Gastroesophageal sphincter (tissue), 4 donors: ENCODE results near the gene ENTHD1. TPM values are rescaled to one million over a fixed set of nuclear protein-coding genes. Genes with fewer than 3 reads are reported as not detected.
"Not testable (repeated sequence)": the region's sequence is repeated elsewhere in the genome, so short reads cannot be mapped to it uniquely, and the experiment has no call there.

Experiments
- ATAC-seq: fragments of 150-250 bp; one replicate; pipeline ENCODE4 v1.9.1; 2016; ENCODE audit warnings: mild to moderate bottlenecking, moderate library complexity
- H3K27ac ChIP-seq, 4 donors: fragments of 200-600 bp; sonication (generic) in 3 of 4; 1 replicate in 3 of 4; 2 replicates in 1 of 4; pipeline ENCODE4 v1.5.1; 2016 to 2019
- H3K27me3 ChIP-seq: fragments of 200-600 bp; sonication (generic); one replicate; pipeline ENCODE4 v1.5.1; 2019
- H3K36me3 ChIP-seq, 2 donors: fragments of 200-600 bp; sonication (generic); one replicate each; pipeline ENCODE4 v1.5.1; 2019; ENCODE audit warnings: control low read depth in 1 of 2
- H3K4me1 ChIP-seq, 3 donors: fragments of 200-600 bp; sonication (generic); 1 replicate in 2 of 3; 2 replicates in 1 of 3; pipeline ENCODE4 v1.5.1; 2016 to 2019; ENCODE audit warnings: control low read depth in 2 of 3
- H3K4me3 ChIP-seq, 2 donors: fragments of 200-600 bp; sonication (generic); one replicate each; pipeline ENCODE4 v1.5.1; 2019; ENCODE audit warnings: mild to moderate bottlenecking in 1 of 2, moderate library complexity in 1 of 2
- H3K9me3 ChIP-seq, 3 donors: fragments of 200-600 bp; sonication (generic); one replicate each; pipeline ENCODE4 v1.5.1; 2017 to 2019; ENCODE audit warnings: control low read depth in 2 of 3
- EP300 ChIP-seq: sonication (generic); formaldehyde crosslinking; IDR thresholded peaks from one replicate; pipeline ENCODE4 v1.6.1; 2017; ENCODE audit warnings: antibody characterized with exemption, mild to moderate bottlenecking
- POLR2A ChIP-seq, 2 donors: fragments of 450-650 bp; IDR thresholded peaks; one replicate each; pipeline ENCODE4 v1.6.1; 2017; ENCODE audit warnings: antibody characterized with exemption in 2 of 2, mild to moderate bottlenecking in 2 of 2, moderate library complexity in 1 of 2
- POLR2AphosphoS5 ChIP-seq: sonication (generic); formaldehyde crosslinking; IDR thresholded peaks from one replicate; pipeline ENCODE4 v1.6.1; 2017; ENCODE audit warnings: antibody characterized with exemption
- WGBS, 2 donors: methylation state at CpG; one replicate each; pipeline ENCODE4 v1.1.5; 2018; ENCODE audit warnings: low coverage in 1 of 2; 5-methylcytosine and 5-hydroxymethylcytosine counted together
- total RNA-seq, 4 donors: library from RNA; depleted of rRNA; stranded (reverse); fragments of >200 nt; gene quantifications; one replicate each; pipeline ENCODE4 v1.1.0, GENCODE V29; 2016
- TF ChIP-seq, protein P1 (sequence below), 4 experiments: fragments of 200-600 bp in 2 of 4; fragments of 450-650 bp in 2 of 4; sonication (generic) in 1 of 4; IDR thresholded peaks; one replicate each; pipeline ENCODE4 v1.5.1; 2017 to 2019; ENCODE audit warnings: antibody characterized with exemption in 4 of 4, mild to moderate bottlenecking in 2 of 4, moderate library complexity in 2 of 4

Gene ENTHD1
- total RNA-seq, 4 donors from 2014 or later = 0.47 TPM; not detected in 3

DNA sequence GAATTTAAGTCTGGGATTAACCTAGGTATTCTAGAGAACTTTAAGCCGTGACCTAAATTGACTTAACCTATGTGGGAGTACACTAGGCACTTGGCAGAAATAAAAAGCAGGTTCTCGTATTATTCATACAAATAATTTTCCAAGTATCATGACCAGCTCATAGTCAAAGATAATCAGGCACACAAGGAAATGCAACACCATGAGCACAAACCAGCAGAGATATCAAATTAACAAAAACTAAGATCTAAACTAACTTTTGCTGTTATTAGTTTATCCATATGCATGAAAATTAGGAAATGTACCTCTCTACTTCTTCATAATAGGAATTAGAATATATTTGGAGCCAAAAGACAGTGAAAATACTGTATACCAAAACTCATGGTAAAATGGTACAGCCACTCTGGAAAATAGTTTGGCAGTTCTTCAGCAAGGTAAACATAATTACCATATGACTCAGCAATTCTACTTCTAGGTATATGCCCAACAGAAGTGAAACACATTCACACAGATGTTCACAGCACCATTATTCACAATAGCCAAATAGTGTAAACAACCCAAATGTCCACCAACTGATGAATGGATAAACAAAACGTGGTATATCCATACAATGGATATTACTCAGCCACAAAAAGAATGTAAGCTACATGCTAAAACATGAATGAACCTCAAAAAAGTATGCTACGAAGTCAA is 154.1 kb downstream of the ENTHD1 start:
- 66 to 72% methylated on average over 4 of the region's 4 CpGs for WGBS, 2 donors
- Histone ChIP-seq H3K27me3 (peaks cover 70% of the 10 kb centered on the region), H3K27ac (no peak overlapping the region), H3K4me3 (no peak overlapping the region), H3K9me3 (peaks cover 0 to 25% (median 0%) of the 10 kb centered on the region in 3 donors), H3K36me3 (no peaks in the 10 kb centered on the region), H3K4me1 (no peaks in the 10 kb centered on the region)
- ATAC-seq = no peak
- no peak for TF ChIP-seq POLR2A (IDR thresholded peaks at IDR 0.05)
- TF ChIP-seq, protein P1, sequence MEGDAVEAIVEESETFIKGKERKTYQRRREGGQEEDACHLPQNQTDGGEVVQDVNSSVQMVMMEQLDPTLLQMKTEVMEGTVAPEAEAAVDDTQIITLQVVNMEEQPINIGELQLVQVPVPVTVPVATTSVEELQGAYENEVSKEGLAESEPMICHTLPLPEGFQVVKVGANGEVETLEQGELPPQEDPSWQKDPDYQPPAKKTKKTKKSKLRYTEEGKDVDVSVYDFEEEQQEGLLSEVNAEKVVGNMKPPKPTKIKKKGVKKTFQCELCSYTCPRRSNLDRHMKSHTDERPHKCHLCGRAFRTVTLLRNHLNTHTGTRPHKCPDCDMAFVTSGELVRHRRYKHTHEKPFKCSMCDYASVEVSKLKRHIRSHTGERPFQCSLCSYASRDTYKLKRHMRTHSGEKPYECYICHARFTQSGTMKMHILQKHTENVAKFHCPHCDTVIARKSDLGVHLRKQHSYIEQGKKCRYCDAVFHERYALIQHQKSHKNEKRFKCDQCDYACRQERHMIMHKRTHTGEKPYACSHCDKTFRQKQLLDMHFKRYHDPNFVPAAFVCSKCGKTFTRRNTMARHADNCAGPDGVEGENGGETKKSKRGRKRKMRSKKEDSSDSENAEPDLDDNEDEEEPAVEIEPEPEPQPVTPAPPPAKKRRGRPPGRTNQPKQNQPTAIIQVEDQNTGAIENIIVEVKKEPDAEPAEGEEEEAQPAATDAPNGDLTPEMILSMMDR (IDR thresholded peaks at IDR 0.05) = no peak
- TF ChIP-seq EP300 = no peak
- TF ChIP-seq POLR2AphosphoS5 = no peak

DNA sequence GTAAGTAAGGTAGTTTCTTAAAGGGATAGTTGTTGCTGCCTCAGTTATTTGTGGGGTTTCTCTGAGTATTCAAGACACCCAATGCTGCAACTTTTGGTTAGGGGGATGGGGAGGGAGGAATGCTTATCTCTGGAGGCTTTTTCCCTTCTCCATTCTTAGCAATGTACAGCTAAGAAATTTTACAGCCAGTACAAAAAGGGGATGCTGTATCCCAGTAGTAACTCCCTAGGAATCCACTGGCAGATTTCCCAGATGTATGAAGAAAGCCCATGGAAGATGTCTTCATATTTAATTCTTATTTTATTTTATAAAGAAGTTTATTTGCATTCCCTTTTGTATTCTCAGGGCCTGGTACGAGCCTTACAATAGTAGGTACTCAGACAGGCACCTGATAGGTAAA is 154.8 kb downstream of the ENTHD1 start:
- Histone ChIP-seq H3K9me3 (peaks cover 0 to 25% (median 0%) of the 10 kb centered on the region in 3 donors), H3K27ac (no peak overlapping the region), H3K27me3 (peaks cover 73% of the 10 kb centered on the region), H3K36me3 (no peaks in the 10 kb centered on the region), H3K4me3 (no peak overlapping the region), H3K4me1 (no peaks in the 10 kb centered on the region)
- TF ChIP-seq POLR2AphosphoS5 (no peak), EP300 (no peak), POLR2A (IDR thresholded peaks at IDR 0.05) (no peak)
- TF ChIP-seq, protein P1 (IDR thresholded peaks at IDR 0.05) = no peak
- no peak for ATAC-seq
- 50 to 71% methylated on average over 1 of the region's 1 CpG for WGBS, 2 donors

DNA sequence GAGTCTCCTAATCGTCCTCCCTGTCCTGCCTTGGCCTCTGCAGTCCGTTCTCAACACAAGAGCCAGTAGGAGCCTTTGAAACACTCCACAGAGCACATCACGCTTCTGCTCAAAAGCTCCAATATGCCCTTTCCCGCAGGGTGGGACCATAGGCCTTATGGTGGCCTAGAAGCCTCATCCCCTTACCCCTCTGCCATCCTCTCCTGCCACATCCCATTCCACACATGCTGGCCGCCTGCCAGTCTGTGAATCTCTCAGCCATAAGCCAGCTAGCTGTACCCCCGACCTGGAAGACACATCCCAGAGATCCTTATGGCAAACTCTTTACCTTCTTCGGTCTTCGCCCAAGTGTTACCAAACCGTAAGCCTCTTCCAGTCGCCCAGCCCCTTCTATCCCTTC is 157.8 kb downstream of the ENTHD1 start:
- Histone ChIP-seq H3K4me3 (no peak overlapping the region), H3K36me3 (no peaks in the 10 kb centered on the region), H3K9me3 (peaks cover 0 to 23% (median 0%) of the 10 kb centered on the region in 3 donors), H3K4me1 (no peaks in the 10 kb centered on the region), H3K27ac (no peak overlapping the region), H3K27me3 (peaks cover 77% of the 10 kb centered on the region)
- ATAC-seq = no peak
- 76 to 77% methylated on average over 9 to 10 of the region's 10 CpGs for WGBS, 2 donors
- TF ChIP-seq EP300 (no peak), POLR2A (IDR thresholded peaks at IDR 0.05) (no peak), POLR2AphosphoS5 (no peak)
- TF ChIP-seq, protein P1 (IDR thresholded peaks at IDR 0.05) = no peak

DNA sequence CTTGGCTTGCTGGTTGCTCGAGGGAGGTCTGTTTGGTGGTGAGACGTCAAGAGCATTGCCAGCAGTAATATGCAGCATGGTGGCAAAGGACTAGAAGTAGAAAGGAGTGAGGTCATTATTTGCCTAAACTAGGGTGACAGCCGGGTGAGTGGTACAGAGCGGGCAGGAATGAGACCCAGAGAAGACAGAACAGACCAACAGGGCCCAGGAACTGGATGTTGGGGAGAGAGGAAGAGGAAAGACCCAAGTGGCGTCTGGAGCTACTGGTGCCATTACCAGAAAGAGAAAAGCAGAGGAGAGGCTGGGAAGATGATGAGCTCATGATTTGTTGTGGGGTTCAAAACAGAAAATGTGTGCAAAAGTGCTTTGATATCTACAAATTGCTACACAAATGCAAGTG is 158.7 kb downstream of the ENTHD1 start:
- no peak for ATAC-seq
- H3K9me3 ChIP-seq = peaks cover 0 to 14% (median 0%) of the 10 kb centered on the region in 3 donors
- no peak overlapping the region for H3K4me3 ChIP-seq
- H3K36me3 ChIP-seq = no peaks in the 10 kb centered on the region
- H3K4me1 ChIP-seq = no peaks in the 10 kb centered on the region
- no peak overlapping the region for H3K27ac ChIP-seq
- WGBS, 2 donors = 45 to 85% methylated on average over 3 of the region's 5 CpGs
- TF ChIP-seq, protein P1 (IDR thresholded peaks at IDR 0.05) = no peak
- TF ChIP-seq POLR2A (IDR thresholded peaks at IDR 0.05) = no peak
- no peak for TF ChIP-seq POLR2AphosphoS5
- TF ChIP-seq EP300 = no peak
- H3K27me3 ChIP-seq = peaks cover 73% of the 10 kb centered on the region

DNA sequence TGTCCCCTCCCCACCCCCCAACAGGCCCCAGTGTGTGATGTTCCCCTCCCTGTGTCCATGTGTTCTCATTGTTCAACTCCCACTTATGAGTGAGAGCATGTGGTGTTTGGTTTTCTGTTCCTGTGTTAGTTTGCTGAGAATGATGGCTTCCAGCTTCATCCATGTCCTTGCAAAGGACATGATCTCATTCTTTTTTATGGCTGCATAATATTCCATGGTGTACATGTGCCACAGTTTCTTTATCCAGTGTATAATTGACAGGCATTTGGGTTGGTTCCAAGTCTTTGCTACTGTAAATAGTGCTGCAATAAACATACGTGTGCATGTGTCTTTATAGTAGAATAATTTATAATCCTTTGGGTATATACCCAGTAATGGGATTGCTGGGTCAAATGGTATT is 159.5 kb downstream of the ENTHD1 start:
- H3K4me3 ChIP-seq, H3K4me1 ChIP-seq, ATAC-seq, H3K36me3 ChIP-seq, H3K27ac ChIP-seq, H3K9me3 ChIP-seq: not testable (repeated sequence)
- 36 to 54% methylated on average over 1 of the region's 1 CpG for WGBS, 2 donors
- peaks cover 82% of the 10 kb centered on the region for H3K27me3 ChIP-seq
